Breast epithelium (tissue), 4 donors: ENCODE measurements around the gene ATP13A3. TPM values are rescaled to one million over a fixed set of nuclear protein-coding genes. Genes with fewer than 3 reads are reported as not detected.

Source experiments
- DNase-seq, 2 donors: peaks; one replicate each; pipeline ENCODE4 v3.0.0-alpha.2; 2019; ENCODE audit warnings: low spot score in 2 of 2
- H3K27ac ChIP-seq, 2 donors: fragments of 200-600 bp; sonication (generic) in 1 of 2; one replicate each; pipeline ENCODE4 v1.5.1; 2016 to 2019; ENCODE audit warnings: mild to moderate bottlenecking in 1 of 2
- H3K27me3 ChIP-seq, 2 donors: fragments of 200-600 bp; sonication (generic) in 1 of 2; one replicate each; pipeline versions ENCODE4 v1.5.1 to v1.6.0; 2017 to 2019; ENCODE audit warnings: control low read depth in 1 of 2, mild to moderate bottlenecking in 1 of 2
- H3K36me3 ChIP-seq: fragments of 200-600 bp; one replicate; pipeline ENCODE4 v1.5.1; 2019
- H3K4me1 ChIP-seq, 2 donors: fragments of 200-600 bp; sonication (generic); one replicate each; pipeline ENCODE4 v1.5.1; 2016 to 2019; ENCODE audit warnings: control low read depth in 1 of 2
- H3K4me3 ChIP-seq, 3 donors: fragments of 200-600 bp; sonication (generic); 1 replicate in 2 of 3; 2 replicates in 1 of 3; pipeline ENCODE4 v1.5.1; 2016 to 2019; ENCODE audit warnings: mild to moderate bottlenecking in 3 of 3, moderate library complexity in 2 of 3
- H3K9me3 ChIP-seq, 2 donors: fragments of 200-600 bp; sonication (generic) in 1 of 2; one replicate each; pipeline ENCODE4 v1.5.1; 2016 to 2019; ENCODE audit warnings: control low read depth in 1 of 2
- POLR2A ChIP-seq: fragments of 450-650 bp; IDR thresholded peaks from one replicate; pipeline ENCODE4 v1.6.1; 2016; ENCODE audit warnings: antibody characterized with exemption, mild to moderate bottlenecking, moderate library complexity
- POLR2AphosphoS5 ChIP-seq, 3 donors: sonication (generic); formaldehyde crosslinking; IDR thresholded peaks; one replicate each; pipeline ENCODE4 v1.6.1; 2017; ENCODE audit warnings: antibody characterized with exemption in 3 of 3
- intact Hi-C: fragments of 100-400 bp; cut with DNase I; formaldehyde crosslinking; loops from one replicate; pipeline ENCODE4 v1.15.1; 2023; ENCODE audit warnings: low total_unique reads
- total RNA-seq, 3 donors: library from RNA; depleted of rRNA; stranded (reverse); fragments of >200 nt; gene quantifications; one replicate each; pipeline ENCODE4 v1.1.0, GENCODE V29; 2016
- TF ChIP-seq, protein P1 (sequence below), 3 donors: fragments of 450-650 bp; IDR thresholded peaks; one replicate each; pipeline ENCODE4 v1.5.1; 2016 to 2017; ENCODE audit warnings: antibody characterized with exemption in 3 of 3, mild to moderate bottlenecking in 3 of 3, moderate library complexity in 3 of 3

ATP13A3 gene
- total RNA-seq, 3 donors from 2014 or later, result 132 to 170 (median 142) TPM

DNA sequence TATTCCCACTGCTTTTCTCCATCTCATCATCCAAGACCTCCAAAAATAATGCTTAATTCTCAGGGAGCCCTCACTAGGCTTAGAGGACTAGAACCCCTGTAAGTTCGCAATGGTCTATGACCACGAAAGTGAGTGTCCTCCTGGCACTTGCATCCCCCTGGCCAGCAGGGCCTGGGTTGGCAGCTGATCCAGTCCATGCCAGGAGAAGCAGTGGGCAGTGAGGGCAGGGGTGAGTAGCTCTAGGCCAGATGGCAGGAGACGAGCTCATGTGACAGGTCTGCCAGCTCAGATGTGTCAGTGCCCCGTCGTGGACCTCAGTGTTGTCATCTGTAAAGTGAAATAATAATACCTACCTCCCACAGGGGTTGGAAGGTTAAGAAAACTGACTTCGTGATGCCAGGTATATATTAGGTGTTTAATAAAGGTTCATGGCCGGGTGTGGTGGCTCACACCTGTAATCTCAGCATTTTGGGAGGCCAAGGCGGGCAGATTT lies 98.8 kb downstream of the ATP13A3 start:
- Histone ChIP-seq H3K4me1 (no peaks in the 10 kb centered on the region), H3K36me3 (no peaks in the 10 kb centered on the region), H3K27ac (no peak overlapping the region), H3K9me3 (peaks cover 0 to 7% of the 10 kb centered on the region in 2 donors), H3K27me3 (no peaks in the 10 kb centered on the region), H3K4me3 (no peak overlapping the region)
- intact Hi-C loops, result no loop called here
- TF ChIP-seq, protein P1, sequence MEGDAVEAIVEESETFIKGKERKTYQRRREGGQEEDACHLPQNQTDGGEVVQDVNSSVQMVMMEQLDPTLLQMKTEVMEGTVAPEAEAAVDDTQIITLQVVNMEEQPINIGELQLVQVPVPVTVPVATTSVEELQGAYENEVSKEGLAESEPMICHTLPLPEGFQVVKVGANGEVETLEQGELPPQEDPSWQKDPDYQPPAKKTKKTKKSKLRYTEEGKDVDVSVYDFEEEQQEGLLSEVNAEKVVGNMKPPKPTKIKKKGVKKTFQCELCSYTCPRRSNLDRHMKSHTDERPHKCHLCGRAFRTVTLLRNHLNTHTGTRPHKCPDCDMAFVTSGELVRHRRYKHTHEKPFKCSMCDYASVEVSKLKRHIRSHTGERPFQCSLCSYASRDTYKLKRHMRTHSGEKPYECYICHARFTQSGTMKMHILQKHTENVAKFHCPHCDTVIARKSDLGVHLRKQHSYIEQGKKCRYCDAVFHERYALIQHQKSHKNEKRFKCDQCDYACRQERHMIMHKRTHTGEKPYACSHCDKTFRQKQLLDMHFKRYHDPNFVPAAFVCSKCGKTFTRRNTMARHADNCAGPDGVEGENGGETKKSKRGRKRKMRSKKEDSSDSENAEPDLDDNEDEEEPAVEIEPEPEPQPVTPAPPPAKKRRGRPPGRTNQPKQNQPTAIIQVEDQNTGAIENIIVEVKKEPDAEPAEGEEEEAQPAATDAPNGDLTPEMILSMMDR (IDR thresholded peaks at IDR 0.05), result no peak
- TF ChIP-seq POLR2AphosphoS5 (IDR thresholded peaks at IDR 0.05), result no peak
- TF ChIP-seq POLR2A, result no peak
- DNase-seq, result no peak

DNA sequence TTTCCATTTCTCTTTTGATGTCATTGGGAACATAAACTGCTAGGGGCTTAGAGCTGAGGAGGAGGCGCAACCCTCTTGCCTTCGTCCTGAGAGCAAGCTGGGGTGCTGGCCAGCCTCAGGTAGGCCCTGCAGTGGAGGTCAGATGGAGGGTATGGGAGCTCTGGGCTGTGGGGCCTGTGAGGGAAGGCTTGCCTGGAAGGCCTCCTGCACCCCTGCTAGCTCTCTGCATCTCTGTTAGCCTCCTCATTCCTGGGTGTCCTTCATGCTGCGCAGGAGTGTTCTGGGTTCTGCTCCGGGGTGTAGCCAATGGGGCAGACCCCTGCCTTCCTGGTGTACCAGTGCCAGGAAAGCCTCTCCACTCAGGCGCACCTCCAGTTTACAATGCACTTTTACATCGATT lies 99.5 kb downstream of the ATP13A3 start:
- DNase-seq, result no peak
- TF ChIP-seq POLR2AphosphoS5 (IDR thresholded peaks at IDR 0.05), result no peak
- no peak for TF ChIP-seq POLR2A
- TF ChIP-seq, protein P1 (IDR thresholded peaks at IDR 0.05), result no peak
- Histone ChIP-seq H3K27ac (no peak overlapping the region), H3K36me3 (no peaks in the 10 kb centered on the region), H3K9me3 (peaks cover 0 to 7% of the 10 kb centered on the region in 2 donors), H3K27me3 (no peaks in the 10 kb centered on the region), H3K4me3 (no peak overlapping the region), H3K4me1 (no peaks in the 10 kb centered on the region)
- intact Hi-C loops, result no loop called here

DNA sequence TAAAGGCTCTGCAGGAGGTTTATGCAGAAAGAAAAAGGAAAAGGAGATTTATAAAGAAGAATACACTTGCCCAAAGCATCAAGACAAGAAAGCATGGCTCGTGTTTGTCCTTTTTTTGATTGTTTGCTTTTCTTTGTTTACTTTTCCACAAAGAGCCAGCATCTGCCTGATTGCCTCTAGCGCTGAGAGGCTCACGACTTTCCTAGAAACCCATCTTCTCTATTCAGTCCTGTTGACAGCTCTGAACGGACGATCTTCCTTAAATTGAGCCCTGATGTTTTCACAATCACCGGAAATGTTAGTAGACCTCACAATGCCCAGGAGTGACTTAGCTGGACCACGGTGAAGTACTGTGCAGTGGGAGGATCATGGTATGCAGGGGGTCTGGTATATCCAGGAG lies 100.2 kb downstream of the ATP13A3 start:
- no peak for TF ChIP-seq POLR2AphosphoS5 (IDR thresholded peaks at IDR 0.05)
- TF ChIP-seq, protein P1 (IDR thresholded peaks at IDR 0.05), result no peak
- TF ChIP-seq POLR2A, result no peak
- no peak overlapping the region for H3K4me3 ChIP-seq
- no peak overlapping the region for H3K27ac ChIP-seq
- H3K36me3 ChIP-seq, result no peaks in the 10 kb centered on the region
- H3K4me1 ChIP-seq, result no peaks in the 10 kb centered on the region
- no peaks in the 10 kb centered on the region for H3K27me3 ChIP-seq
- DNase-seq, result no peak
- intact Hi-C loops, result no loop called here
- peaks cover 0 to 7% of the 10 kb centered on the region in 2 donors for H3K9me3 ChIP-seq

- Histone ChIP-seq H3K4me1 (no peaks in the 10 kb centered on the region), H3K9me3 (peaks cover 0 to 6% of the 10 kb centered on the region in 2 donors), H3K36me3 (no peaks in the 10 kb centered on the region), H3K27me3 (no peaks in the 10 kb centered on the region), H3K4me3 (no peak overlapping the region), H3K27ac (no peak overlapping the region)
- no peak for DNase-seq
- TF ChIP-seq POLR2A (no peak), POLR2AphosphoS5 (IDR thresholded peaks at IDR 0.05) (no peak)
- TF ChIP-seq, protein P1 (IDR thresholded peaks at IDR 0.05), result no peak
- intact Hi-C loops, result no loop called here
Measured at GRCh38 chr3:194386066-194386465, 100.7 kb downstream of the ATP13A3 start.

- intact Hi-C loops, result no loop called here
- Histone ChIP-seq H3K27ac (no peak overlapping the region), H3K27me3 (peaks cover 0 to 3% of the 10 kb centered on the region in 2 donors), H3K4me1 (no peaks in the 10 kb centered on the region), H3K4me3 (no peak overlapping the region), H3K36me3 (no peaks in the 10 kb centered on the region), H3K9me3 (no peaks in the 10 kb centered on the region)
- TF ChIP-seq POLR2AphosphoS5 (IDR thresholded peaks at IDR 0.05) (no peak), POLR2A (no peak)
- TF ChIP-seq, protein P1 (IDR thresholded peaks at IDR 0.05), result no peak
- no peak for DNase-seq
Measured at GRCh38 chr3:194384569-194385001, 102.2 kb downstream of the ATP13A3 start.
